GM21447 (cell line): ENCODE results near the gene ITGB4.

Experiments used
- ATAC-seq: cut with Tn5 transposase; IDR thresholded peaks from one replicate; pipeline ENCODE4 v1.9.1; 2021; ENCODE audit not compliant: unreplicated experiment

The ITGB4 gene

DNA sequence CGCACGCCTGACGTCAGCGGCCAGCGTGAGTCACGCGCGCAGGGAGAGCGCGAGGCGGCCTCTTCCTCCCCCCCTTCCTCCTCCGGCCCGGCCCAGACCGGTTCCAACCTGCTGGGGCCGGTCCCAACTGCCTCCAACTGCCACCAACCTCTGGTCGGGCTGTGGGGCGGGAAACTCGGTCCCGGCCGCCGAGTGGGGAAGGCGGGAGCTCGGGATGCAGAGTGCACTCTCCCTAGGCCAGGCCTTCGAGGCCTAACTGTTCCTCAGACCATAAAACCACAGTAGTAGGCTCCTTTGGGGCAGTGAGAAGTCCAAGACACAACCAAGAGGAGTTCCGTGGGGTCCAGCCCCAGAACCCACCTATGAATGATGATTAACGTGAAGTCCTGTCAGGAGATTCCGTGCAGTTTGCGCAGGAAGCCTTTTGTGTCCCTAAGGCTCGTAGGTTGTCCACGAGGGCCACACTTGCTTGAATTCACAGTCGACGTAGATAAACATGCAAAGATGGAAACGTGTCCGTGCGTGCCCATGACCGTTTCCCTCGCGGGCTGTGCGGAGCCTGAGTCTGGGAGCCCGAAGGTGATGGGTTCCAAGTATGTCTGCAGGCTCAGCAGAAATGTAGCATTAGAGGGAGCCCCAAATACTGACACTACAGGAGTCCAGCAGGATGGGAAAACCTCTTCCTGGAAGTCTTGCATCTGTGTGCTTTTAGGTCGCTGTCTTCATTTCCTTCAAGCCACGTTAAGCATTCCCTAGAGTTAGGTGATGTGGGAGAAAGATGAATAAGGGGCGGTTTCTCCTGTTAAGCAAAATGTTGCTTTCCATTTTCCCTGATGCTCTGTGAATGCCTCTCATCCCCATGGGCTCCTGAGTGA is 64.0 kb downstream of the ITGB4 start:
- peak; percentile 47 for ATAC-seq

DNA sequence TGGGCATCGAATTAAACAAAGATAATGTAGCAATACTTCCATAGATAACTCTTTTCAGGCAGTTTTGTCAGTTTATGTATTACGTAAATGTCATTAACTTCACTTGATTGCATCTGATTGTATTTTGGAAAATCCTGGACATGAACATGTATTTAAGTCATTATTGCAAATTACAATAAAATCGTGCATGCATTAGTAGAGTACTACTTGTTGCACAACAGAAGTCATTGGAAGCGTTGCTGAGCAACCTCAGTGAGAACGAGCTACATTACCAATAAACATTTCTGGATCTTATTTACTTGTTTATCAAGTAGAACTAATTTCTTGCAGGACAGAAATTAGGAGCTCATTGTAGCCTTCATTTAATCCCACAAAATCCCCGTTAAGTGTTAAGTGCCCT is 70.0 kb downstream of the ITGB4 start:
- no peak for ATAC-seq

DNA sequence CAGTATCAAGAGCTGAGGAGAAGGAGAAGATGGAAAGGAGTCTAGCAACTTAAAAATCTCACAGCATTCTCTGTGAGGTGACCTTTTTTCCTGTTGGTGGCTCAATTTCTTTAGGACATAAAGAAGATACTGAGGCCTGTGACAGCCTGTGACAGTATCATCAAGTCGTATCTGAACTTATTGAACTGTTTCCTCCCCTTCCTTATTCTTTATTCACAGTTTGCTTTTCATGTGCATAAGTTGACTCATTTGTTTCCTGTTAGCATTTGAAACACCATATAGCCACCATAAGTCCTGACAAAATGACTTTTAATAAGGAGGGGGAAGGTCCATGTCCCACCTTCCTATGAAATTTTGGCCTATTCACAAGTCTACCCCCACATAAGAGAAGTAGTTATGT is 72.2 kb downstream of the ITGB4 start:
- no peak for ATAC-seq

DNA sequence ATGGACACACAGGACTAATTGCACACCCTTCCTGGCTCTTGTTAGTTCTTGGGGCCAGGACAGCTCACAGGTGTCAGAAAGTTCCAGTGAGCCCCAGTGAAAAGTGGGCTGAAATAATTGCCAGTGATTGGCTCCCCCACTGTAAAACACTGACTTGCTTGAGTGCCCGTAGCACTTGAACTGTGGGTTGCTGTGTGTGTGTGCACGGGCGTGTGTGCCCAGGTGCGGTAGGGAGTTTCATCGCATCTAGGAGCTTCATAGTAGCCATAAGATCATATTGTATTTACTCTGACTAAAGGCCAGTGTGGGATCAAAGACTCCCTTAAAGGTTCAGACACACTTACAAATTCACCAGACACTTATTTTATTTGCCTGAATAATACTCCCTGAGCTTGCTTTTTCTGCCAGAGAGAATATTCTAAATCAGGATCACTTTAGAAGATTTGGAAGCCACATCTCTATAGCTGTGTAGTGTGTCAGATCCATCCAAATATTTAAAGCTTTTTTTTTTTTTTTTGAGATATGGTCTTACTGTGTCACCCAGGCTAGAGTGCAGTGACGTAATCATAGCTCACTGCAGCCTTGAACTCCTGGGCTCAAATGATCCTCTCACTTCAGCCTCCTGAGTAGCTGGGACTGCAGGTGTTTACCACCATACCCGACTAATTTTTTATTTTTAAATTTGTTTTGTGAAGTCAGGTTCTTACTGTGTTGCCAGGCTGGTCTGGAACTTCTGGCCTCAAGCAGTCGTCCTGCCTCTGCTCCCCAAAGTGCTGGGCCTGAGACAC is 74.8 kb downstream of the ITGB4 start:
- no peak for ATAC-seq

DNA sequence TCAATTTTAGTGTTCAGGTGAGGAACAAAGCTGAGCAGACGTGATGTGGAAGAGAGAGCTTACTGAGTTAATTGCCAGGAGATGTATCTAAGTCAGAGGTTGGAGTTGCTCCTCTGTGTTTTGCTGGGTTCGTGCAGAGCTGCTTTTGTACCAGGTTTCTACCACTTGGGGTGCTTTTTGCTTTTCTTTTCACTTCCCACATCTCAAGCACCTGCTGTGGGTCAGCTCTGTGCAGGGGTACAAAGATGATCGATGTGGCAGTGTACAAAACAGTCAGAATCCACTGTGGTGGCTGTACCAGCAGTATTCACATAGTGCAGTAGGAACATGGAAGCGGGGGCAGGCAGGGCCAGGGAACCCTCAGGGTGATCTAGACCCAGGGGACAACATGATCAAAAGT is 78.1 kb downstream of the ITGB4 start:
- no peak for ATAC-seq

DNA sequence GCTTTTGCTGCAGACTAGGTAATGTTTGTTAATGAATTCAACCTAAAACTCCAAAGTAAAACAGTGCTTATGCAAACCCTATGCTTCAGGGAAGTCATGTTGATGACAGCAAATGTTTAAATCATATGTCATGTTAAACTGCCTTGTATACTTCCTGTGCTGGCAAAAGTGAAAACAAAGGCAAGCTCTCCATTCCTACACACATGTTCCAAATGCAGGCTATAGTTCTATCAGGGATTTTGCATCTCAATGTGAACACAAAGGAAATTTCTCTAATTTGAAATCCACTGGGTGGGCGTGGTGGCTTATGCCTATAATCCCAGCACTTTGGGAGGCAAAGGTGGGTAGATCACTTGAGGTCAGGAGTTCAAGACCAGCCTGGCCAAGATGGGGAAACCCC is 82.6 kb downstream of the ITGB4 start:
- ATAC-seq, result no peak

DNA sequence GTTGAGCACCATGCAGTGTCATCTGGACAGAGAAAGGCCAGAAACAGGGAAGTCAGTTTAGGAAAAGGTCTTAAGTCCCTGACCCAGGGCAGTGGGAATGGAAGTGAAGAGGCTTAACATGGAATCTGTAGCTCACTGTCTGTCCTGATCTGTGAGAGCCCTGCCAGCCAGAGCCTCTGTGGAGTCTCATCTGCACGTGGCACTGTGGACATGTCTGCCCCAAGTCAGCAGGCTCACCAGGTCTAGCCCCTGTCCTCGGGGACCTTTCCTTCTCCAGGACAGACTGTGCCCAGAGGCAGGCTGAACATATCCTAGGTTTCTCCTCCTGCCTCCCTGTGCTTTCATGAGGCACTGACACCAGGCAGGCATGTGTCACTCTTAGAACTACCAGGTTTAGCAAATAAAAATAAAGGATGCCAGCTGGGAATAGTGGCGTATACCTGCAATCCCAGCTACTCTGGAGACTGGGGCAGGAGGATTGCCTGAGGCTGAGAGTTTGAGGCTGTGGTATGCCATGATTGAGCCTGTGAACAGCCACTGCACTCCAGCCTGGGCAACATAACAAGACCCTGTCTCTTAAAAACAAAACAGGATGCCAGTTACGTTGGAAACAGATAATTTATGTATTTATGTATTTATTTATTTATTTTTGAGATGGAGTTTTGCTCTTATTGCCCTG is 85.7 kb downstream of the ITGB4 start:
- ATAC-seq, result no peak
